HEK293T (cell line): ENCODE data around the gene FOXP2.
"Not testable (repeated sequence)": the region's sequence is repeated elsewhere in the genome, so short reads cannot be mapped to it uniquely, and the experiment has no call there.

Experiments
- ARNT ChIP-seq: fragments of 450-650 bp; IDR thresholded peaks from 2 replicates; pipeline ENCODE4 v1.6.1; 2017; ENCODE audit warnings: mild to moderate bottlenecking
- BHLHE40 ChIP-seq: fragments of 450-650 bp; IDR thresholded peaks from 2 replicates; pipeline ENCODE4 v1.6.1; 2016; ENCODE audit warnings: mild to moderate bottlenecking, moderate library complexity, borderline replicate concordance
- CTBP1 ChIP-seq: fragments of 450-650 bp; IDR thresholded peaks from 2 replicates; pipeline ENCODE4 v1.6.1; 2016; ENCODE audit warnings: borderline replicate concordance
- ELF4 ChIP-seq: fragments of 450-650 bp; IDR thresholded peaks from 2 replicates; pipeline ENCODE4 v1.6.1; 2017; ENCODE audit warnings: antibody characterized with exemption
- FOXA1 ChIP-seq: fragments of 450-650 bp; IDR thresholded peaks from 2 replicates; pipeline ENCODE4 v1.6.1; 2016; ENCODE audit warnings: mild to moderate bottlenecking
- L3MBTL2 ChIP-seq: fragments of 450-650 bp; conservative IDR thresholded peaks from 2 replicates; pipeline ENCODE4 v1.6.1; 2016; ENCODE audit warnings: mild to moderate bottlenecking
- LEF1 ChIP-seq: fragments of 450-650 bp; IDR thresholded peaks from 2 replicates; pipeline ENCODE4 v1.6.1; 2017; ENCODE audit warnings: mild to moderate bottlenecking, borderline replicate concordance
- NFRKB ChIP-seq: fragments of 450-650 bp; IDR thresholded peaks from 2 replicates; pipeline ENCODE4 v1.6.1; 2016; ENCODE audit warnings: mild to moderate bottlenecking, moderate library complexity
- SP1 ChIP-seq: fragments of 450-650 bp; IDR thresholded peaks from 2 replicates; pipeline ENCODE4 v1.6.1; 2017
- SUZ12 ChIP-seq: fragments of 450-650 bp; IDR thresholded peaks from 2 replicates; pipeline ENCODE4 v1.6.1; 2016; ENCODE audit warnings: mild to moderate bottlenecking
- ZNF384 ChIP-seq: fragments of 450-650 bp; IDR thresholded peaks from 2 replicates; pipeline ENCODE4 v1.6.1; 2016

GRCh38 chr7:114440927-114441326 lies 26.3 kb downstream of the FOXP2 start:
- TF ChIP-seq L3MBTL2, FOXA1, LEF1, BHLHE40, NFRKB, SP1, SUZ12, ZNF384, ARNT, ELF4, CTBP1: not testable (repeated sequence)
